ENCODE data around the gene PTPRD. TPM values are rescaled to one million over a fixed set of nuclear protein-coding genes. Genes with fewer than 3 reads are reported as not detected.

Gene PTPRD
- total RNA-seq, 1 experiment from 2014 or later, result 32.5 TPM

- no peak overlapping the region for H4K91ac ChIP-seq (ENCODE audit: insufficient read length, low read depth, low read length)
- H3K18ac ChIP-seq (ENCODE audit: insufficient read length, low read depth, low read length), result no peak overlapping the region
- Mint-ChIP-seq H3K4me1 (peaks cover 43 to 54% of the 10 kb centered on the region in 2 experiments), H3K27ac (no peak overlapping the region), H3K36me3 (ENCODE audit: insufficient read depth in 1 of 3, low read depth in 3 of 3) (no peaks in the 10 kb centered on the region), H3K9me3 (no peaks in the 10 kb centered on the region), H3K4me3 (no peak overlapping the region), H3K27me3 (ENCODE audit: low read depth) (no peaks in the 10 kb centered on the region)
- no peak overlapping the region for H2BK15ac ChIP-seq (ENCODE audit: low read depth, low read length)
- peaks cover 2% of the 10 kb centered on the region; the same call in 1 of the 2 replicates for H3K4me1 ChIP-seq (ENCODE audit: insufficient read depth, low read length)
- DNase-seq, result no peak
- H3K23ac ChIP-seq (ENCODE audit: insufficient read length, low read depth, low read length), result no peak overlapping the region
- WGBS (ENCODE audit: extremely low coverage, insufficient read length, low lambda C conversion rate), result no CpG with 5 or more reads among the region's 1 CpG
- no peak overlapping the region for H2BK120ac ChIP-seq (ENCODE audit: low read depth, low read length, poor library complexity, severe bottlenecking)
- H4K20me1 ChIP-seq (ENCODE audit: control insufficient read depth, insufficient read depth, insufficient read length), result no peaks in the 10 kb centered on the region
- H3K79me1 ChIP-seq (ENCODE audit: insufficient read depth, low read depth, low read length, poor library complexity, severe bottlenecking), result no peaks in the 10 kb centered on the region
- H3K27ac ChIP-seq (ENCODE audit: insufficient read length, low read depth, low read length), result no peak overlapping the region
- no peaks in the 10 kb centered on the region for H3K9me3 ChIP-seq (ENCODE audit: control insufficient read depth, low read depth, low read length)
- H2BK5ac ChIP-seq (ENCODE audit: insufficient read length, low read length), result no peak overlapping the region
- no peak overlapping the region for H3K4me2 ChIP-seq (ENCODE audit: insufficient read depth, insufficient read length, low read length)
- H2AFZ ChIP-seq (ENCODE audit: low read length), result no peak overlapping the region
- no peak overlapping the region for H3K56ac ChIP-seq (ENCODE audit: insufficient read length, low read depth, low read length)
- no peaks in the 10 kb centered on the region for H3K23me2 ChIP-seq (ENCODE audit: insufficient read length, low read depth, low read length, poor library complexity, severe bottlenecking)
- no peak overlapping the region for H3K4ac ChIP-seq (ENCODE audit: low read depth, low read length)
- no peaks in the 10 kb centered on the region for H3K27me3 ChIP-seq (ENCODE audit: insufficient read depth, low read length)
- H3K79me2 ChIP-seq (ENCODE audit: insufficient read depth, low read length), result no peaks in the 10 kb centered on the region
- no peak overlapping the region for H2BK20ac ChIP-seq (ENCODE audit: low read depth, low read length, poor library complexity, severe bottlenecking)
- H4K8ac ChIP-seq (replicated peaks; ENCODE audit: insufficient read length, low read depth, low read length), result no peak overlapping the region
- no peak overlapping the region for H3K14ac ChIP-seq (ENCODE audit: insufficient read depth, low read length)
- H3T11ph ChIP-seq (ENCODE audit: low read length), result no peak overlapping the region
- no peak overlapping the region for H2AK5ac ChIP-seq (ENCODE audit: insufficient read length, low read length)
- TF ChIP-seq, protein P1, sequence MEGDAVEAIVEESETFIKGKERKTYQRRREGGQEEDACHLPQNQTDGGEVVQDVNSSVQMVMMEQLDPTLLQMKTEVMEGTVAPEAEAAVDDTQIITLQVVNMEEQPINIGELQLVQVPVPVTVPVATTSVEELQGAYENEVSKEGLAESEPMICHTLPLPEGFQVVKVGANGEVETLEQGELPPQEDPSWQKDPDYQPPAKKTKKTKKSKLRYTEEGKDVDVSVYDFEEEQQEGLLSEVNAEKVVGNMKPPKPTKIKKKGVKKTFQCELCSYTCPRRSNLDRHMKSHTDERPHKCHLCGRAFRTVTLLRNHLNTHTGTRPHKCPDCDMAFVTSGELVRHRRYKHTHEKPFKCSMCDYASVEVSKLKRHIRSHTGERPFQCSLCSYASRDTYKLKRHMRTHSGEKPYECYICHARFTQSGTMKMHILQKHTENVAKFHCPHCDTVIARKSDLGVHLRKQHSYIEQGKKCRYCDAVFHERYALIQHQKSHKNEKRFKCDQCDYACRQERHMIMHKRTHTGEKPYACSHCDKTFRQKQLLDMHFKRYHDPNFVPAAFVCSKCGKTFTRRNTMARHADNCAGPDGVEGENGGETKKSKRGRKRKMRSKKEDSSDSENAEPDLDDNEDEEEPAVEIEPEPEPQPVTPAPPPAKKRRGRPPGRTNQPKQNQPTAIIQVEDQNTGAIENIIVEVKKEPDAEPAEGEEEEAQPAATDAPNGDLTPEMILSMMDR (conservative IDR thresholded peaks at IDR 0.05), result no peak
- no peak overlapping the region for H2BK12ac ChIP-seq (ENCODE audit: insufficient read length, low read depth, low read length)
- H3K9ac ChIP-seq (ENCODE audit: extremely low read depth, insufficient read length, low read length), result no peak overlapping the region
- no peak overlapping the region for H4K5ac ChIP-seq (ENCODE audit: insufficient read length, low read depth, low read length)
Measured at GRCh38 chr9:8719833-8720486, 1892.8 kb downstream of the PTPRD start.

Measured in H9 (cell line).